Panc1 (cell line): ENCODE measurements around the gene GOLT1B.

Source experiments
- REST ChIP-seq, 2 experiments: IDR thresholded peaks; 2 replicates each; pipeline ENCODE4 v1.6.1; 2011 to 2012; ENCODE audit warnings: low read depth in 2 of 2, control low read depth in 1 of 2, low read length in 1 of 2, mild to moderate bottlenecking in 1 of 2, moderate library complexity in 1 of 2; ENCODE audit not compliant: insufficient read depth in 1 of 2
- TCF7L2 ChIP-seq: IDR thresholded peaks from 2 replicates; pipeline ENCODE4 v1.6.1; 2011; ENCODE audit warnings: mild to moderate bottlenecking, low read depth, low read length, inconsistent platforms

- no peak for TF ChIP-seq REST (IDR thresholded peaks at IDR 0.05; ENCODE audit: insufficient read depth in 1 of 2, low read depth in 2 of 2, low read length in 1 of 2)
- no peak for TF ChIP-seq TCF7L2
Measured at GRCh38 chr12:21472197-21472823, 29.3 kb upstream of the GOLT1B start.
